Stimulated activated CD4-positive, alpha-beta T cell treated with anti-CD3 and anti-CD28 coated beads, Interleukin-1b, Interleukin-23, amount 100 ng/mL, for 1 hour (primary cell): ENCODE measurements around the gene DOC2A.

Experiments used
- DNase-seq, 2 donors: peaks; one replicate each; pipeline ENCODE4 v3.0.0-alpha.2; 2020; ENCODE audit warnings: low read depth in 2 of 2

DOC2A gene

DNA sequence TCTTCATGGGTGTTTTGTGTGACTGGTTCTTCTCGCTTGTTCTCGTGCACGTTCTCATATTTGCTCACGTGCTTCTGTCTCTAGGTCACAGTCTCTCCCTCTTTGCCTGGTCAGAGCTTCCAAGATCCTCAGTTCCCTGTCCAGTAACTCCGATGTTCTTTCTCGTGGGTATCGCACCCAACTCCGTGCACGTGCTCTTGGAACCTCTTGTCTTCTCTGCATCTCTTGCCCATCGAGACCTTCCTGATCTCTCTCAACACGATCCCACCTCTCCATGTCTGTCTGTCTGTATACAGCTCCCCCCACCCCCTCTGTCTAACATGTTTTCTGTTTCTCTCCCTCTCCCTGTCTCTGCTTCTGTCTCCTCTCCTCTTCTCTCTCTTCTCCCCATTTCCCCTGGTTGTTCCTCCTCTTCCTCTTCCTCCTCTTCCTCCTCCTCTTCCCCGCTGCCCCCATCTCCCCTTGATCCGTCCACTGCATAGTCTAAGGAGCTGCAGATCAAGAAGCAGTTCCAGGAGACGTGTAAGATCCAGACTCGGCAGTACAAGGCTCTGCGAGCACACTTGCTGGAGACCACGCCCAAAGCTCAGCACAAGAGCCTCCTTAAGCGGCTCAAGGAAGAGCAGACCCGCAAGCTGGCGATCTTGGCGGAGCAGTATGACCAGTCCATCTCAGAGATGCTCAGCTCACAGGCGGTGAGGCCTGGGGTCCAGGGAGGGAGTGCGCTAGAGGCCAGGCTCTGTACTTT lies 21.5 kb downstream of the DOC2A start:
- no peak for DNase-seq

DNA sequence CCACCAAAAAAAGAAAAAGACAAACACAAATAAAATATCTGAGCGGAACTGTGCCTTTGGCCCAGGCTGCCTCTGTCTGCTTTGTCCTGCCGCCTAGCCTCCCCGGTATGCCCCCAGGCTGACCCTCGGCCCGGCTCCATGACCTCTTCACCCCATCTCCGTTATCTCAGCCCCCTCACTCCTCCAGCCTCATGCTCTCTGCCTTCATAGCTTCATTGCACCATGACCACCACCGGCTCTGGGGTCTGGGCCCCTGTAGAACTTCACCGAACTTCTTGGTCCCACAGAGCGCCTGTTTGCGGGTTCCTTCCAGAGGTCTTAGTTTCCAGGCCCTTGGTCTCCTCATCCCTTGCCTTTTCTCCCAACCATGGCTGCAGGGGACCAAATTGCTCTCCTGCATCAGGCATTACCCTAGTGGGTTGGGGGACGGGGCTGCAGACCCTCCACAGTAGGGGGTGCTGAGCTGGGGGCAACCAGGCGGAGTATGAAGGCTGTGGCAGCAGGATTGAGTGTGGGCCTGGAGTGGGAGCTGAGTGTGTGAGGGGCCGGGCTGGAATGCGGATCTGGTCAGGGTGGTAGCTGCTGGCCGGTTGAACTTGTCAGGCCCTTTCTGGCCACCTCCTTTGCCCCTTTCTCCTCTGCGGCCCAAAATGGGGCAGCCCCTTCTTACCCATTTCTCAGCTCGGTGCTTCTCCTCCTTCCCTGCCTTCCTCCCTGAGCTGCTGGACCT lies 22.3 kb downstream of the DOC2A start:
- no peak for DNase-seq

DNA sequence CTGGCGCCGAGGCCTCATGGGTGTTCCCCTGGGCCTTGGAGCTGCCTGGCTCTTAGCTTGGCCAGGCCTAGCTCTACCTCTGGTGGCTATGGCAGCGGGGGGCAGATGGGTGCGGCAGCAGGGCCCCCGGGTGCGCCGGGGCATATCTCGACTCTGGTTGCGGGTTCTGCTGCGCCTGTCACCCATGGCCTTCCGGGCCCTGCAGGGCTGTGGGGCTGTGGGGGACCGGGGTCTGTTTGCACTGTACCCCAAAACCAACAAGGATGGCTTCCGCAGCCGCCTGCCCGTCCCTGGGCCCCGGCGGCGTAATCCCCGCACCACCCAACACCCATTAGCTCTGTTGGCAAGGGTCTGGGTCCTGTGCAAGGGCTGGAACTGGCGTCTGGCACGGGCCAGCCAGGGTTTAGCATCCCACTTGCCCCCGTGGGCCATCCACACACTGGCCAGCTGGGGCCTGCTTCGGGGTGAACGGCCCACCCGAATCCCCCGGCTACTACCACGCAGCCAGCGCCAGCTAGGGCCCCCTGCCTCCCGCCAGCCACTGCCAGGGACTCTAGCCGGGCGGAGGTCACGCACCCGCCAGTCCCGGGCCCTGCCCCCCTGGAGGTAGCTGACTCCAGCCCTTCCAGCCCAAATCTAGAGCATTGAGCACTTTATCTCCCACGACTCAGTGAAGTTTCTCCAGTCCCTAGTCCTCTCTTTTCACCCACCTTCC lies 23.3 kb downstream of the DOC2A start:
- DNase-seq = no peak

- no peak for DNase-seq
Measured at GRCh38 chr16:29986931-29987330, 23.9 kb downstream of the DOC2A start.

- no peak for DNase-seq
Measured at GRCh38 chr16:29986231-29986630, 24.6 kb downstream of the DOC2A start.

DNA sequence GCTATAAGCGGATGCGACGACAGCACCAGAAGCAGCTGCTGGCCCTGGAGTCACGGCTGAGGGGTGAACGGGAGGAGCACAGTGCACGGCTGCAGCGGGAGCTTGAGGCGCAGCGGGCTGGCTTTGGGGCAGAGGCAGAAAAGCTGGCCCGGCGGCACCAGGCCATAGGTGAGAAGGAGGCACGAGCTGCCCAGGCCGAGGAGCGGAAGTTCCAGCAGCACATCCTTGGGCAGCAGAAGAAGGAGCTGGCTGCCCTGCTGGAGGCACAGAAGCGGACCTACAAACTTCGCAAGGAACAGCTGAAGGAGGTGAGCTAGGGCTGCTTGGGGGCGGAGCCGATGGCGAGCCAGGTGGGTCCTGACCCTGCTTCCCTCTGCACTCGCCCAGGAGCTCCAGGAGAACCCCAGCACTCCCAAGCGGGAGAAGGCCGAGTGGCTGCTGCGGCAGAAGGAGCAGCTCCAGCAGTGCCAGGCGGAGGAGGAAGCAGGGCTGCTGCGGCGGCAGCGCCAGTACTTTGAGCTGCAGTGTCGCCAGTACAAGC lies 25.5 kb downstream of the DOC2A start:
- DNase-seq = no peak

DNA sequence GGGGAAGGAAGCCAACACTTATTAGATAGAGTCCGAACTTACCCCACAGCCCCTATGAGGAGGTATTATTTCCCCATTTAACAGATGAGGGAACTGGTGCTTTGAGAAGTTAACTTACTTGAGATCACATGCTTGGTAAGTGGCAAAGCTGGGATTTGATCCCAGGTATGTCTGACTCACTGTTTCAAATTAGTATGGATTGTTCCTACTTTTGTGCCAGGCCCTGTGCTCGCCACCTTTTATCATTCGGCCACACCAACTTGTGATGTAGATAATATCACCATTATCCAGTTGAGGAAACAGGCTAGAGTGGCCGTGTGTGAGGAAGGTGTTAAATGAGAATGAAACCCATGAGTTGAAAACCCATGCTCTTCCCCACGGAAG lies 26.1 kb downstream of the DOC2A start:
- DNase-seq = no peak

DNA sequence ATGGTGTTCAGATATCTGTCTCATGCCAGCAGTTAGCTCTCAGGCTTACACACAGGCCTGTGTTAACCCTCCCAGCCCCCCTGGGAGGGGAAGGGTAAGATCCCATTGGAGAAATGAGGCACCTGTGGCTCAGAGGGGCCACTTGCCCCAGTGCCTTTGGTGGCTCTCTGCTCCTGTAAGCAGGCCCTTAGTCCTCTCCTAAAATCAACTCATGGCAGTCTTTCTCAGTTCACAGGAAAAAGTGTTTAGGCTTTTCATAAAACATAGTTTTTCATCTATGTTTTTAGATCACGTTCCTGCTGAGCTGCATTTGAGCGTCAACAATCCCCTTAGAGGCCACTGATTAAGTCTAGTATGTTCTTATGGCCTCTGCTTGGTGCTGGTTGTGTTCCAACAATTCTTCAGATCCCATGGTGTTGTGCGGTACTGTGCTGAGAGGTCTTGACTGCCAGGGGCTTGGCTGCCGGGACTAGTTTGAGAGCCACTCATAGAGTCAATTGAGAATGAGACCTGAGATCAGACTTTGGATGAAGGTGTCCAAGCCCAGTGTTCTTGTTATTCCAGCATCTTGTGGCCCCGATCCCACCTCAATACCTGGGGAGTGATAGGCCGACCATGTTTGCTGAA lies 26.6 kb downstream of the DOC2A start:
- DNase-seq = no peak

DNA sequence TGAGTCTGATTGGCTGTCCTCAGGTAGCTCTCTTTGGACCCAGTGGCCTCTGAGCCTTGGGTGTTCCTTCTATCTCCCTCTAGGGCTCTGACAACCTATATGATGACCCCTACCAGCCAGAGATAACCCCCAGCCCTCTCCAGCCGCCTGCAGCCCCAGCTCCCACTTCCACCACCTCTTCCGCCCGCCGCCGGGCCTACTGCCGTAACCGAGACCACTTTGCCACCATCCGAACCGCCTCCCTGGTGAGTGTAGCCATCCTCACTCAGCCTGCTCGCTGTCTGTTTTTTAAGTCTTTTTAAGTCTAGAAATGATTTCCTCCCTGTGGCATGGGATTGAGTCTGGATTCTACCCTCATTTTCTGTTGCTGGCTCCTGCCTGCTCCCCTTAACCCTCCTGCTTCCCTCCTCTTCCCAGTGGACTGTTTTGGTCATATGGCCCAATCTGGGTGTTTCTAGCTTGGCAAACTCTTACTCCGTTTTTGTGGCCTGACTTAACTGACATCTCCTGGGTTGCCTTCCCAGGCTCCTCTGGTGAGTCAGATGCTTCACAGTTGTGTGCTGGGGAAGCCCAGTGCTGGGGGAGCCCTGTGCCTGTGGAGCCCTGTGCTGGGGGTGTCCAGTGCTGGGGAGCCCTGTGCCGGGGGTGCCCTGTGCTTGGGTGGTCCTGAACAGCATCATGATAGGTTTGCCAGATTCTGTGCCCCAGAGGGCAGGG lies 27.2 kb downstream of the DOC2A start:
- no peak for DNase-seq

GRCh38 chr16:29982560-29983419 lies 28.0 kb downstream of the DOC2A start:
- no peak for DNase-seq

GRCh38 chr16:29978564-29979270 lies 32.1 kb downstream of the DOC2A start:
- no peak for DNase-seq

DNA sequence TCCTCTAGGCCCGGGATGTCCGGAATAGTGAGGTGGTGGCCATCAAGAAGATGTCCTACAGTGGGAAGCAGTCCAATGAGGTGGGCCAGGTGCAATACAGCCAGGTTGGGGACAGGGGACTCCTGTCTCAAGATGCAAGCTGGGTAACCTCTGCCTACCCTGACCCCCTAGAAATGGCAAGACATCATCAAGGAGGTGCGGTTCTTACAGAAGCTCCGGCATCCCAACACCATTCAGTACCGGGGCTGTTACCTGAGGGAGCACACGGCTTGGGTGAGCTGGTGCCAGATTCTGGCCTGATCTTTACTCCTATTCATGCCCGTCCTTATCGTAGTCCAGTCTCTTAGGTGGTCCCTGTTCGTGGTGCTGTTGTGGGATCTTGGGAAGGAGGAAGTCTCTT lies 32.7 kb downstream of the DOC2A start:
- DNase-seq = no peak

DNA sequence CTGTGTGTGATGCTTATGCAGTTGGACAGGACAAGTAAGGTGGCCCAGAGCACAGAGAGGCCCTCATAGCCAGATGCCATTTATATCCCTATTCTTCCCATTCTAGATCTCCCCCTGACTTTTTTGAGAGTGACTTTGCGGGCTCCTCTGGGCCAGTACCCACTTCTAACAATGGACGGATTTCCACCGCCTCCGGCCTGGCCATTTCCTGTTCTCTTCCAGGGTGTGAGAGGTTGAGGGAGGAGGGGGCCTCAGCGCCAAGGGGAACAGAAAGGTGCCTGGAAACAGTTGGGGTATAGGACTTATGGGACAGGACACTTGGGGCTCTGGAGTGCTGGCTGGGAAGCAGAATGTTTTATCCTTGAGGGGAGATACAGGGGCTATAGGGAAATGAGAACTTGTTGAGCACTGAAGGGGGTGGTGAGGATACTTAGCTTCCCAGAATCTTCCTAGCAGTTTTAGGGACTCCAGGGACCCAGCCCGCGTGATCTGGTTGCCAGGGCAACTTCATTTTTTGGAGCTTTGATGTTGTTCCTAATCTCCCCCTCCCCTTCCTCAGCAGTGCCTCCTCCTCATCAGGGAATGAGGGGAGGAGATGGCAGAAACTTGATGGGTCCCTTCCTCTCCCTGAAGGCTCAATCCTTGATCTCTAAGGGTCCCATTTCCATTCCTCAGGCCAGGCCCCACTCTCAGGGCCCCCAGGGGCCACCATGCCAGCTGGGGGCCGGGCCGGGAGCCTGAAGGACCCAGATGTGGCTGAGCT lies 33.6 kb downstream of the DOC2A start:
- no peak for DNase-seq

GRCh38 chr16:29975811-29976511 lies 34.9 kb downstream of the DOC2A start:
- DNase-seq = no peak

- no peak for DNase-seq
Measured at GRCh38 chr16:29975134-29975538, 35.7 kb downstream of the DOC2A start.

GRCh38 chr16:29974291-29975133 lies 36.3 kb downstream of the DOC2A start:
- DNase-seq = no peak
